ENCODE measurements around the gene LRCH1.

- TF ChIP-seq, protein P1, sequence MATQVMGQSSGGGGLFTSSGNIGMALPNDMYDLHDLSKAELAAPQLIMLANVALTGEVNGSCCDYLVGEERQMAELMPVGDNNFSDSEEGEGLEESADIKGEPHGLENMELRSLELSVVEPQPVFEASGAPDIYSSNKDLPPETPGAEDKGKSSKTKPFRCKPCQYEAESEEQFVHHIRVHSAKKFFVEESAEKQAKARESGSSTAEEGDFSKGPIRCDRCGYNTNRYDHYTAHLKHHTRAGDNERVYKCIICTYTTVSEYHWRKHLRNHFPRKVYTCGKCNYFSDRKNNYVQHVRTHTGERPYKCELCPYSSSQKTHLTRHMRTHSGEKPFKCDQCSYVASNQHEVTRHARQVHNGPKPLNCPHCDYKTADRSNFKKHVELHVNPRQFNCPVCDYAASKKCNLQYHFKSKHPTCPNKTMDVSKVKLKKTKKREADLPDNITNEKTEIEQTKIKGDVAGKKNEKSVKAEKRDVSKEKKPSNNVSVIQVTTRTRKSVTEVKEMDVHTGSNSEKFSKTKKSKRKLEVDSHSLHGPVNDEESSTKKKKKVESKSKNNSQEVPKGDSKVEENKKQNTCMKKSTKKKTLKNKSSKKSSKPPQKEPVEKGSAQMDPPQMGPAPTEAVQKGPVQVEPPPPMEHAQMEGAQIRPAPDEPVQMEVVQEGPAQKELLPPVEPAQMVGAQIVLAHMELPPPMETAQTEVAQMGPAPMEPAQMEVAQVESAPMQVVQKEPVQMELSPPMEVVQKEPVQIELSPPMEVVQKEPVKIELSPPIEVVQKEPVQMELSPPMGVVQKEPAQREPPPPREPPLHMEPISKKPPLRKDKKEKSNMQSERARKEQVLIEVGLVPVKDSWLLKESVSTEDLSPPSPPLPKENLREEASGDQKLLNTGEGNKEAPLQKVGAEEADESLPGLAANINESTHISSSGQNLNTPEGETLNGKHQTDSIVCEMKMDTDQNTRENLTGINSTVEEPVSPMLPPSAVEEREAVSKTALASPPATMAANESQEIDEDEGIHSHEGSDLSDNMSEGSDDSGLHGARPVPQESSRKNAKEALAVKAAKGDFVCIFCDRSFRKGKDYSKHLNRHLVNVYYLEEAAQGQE (IDR thresholded peaks at IDR 0.05; ENCODE audit: low read depth): no peak
- no peak for TF ChIP-seq TAF1 (IDR thresholded peaks at IDR 0.05; ENCODE audit: low read depth)
- no peak for TF ChIP-seq EGR1 (IDR thresholded peaks at IDR 0.05)
- TF ChIP-seq RAD21 (IDR thresholded peaks at IDR 0.05; ENCODE audit: low read depth): no peak
- TF ChIP-seq EP300 (IDR thresholded peaks at IDR 0.05; ENCODE audit: borderline replicate concordance): no peak
- no peak for TF ChIP-seq CEBPB (IDR thresholded peaks at IDR 0.05)
- no peak for TF ChIP-seq NFIC (IDR thresholded peaks at IDR 0.05)
Measured at GRCh38 chr13:46542833-46543232, 10.1 kb upstream of the LRCH1 start.
